Activated naive CD8-positive, alpha-beta T cell treated with anti-CD3 and anti-CD28 coated beads for 36 hours (primary cell): ENCODE results near the gene FHAD1. TPM values are rescaled to one million over a fixed set of nuclear protein-coding genes. Genes with fewer than 3 reads are reported as not detected.

Experiments
- DNase-seq: peaks from one replicate; pipeline ENCODE4 v3.0.0; 2021
- H3K27ac Mint-ChIP-seq: one replicate; pipeline ENCODE4 v1.8.0; 2022; ENCODE audit warnings: mild to moderate bottlenecking, moderate library complexity, mixed read lengths
- H3K27me3 Mint-ChIP-seq: one replicate; pipeline ENCODE4 v1.8.0; 2022; ENCODE audit warnings: mild to moderate bottlenecking, mixed read lengths
- H3K36me3 Mint-ChIP-seq: one replicate; pipeline ENCODE4 v1.8.0; 2021; ENCODE audit warnings: mild to moderate bottlenecking, mixed read lengths
- H3K4me1 Mint-ChIP-seq: one replicate; pipeline ENCODE4 v1.8.0; 2021; ENCODE audit warnings: mixed read lengths
- H3K4me3 Mint-ChIP-seq: one replicate; pipeline ENCODE4 v1.8.0; 2022; ENCODE audit warnings: mild to moderate bottlenecking, moderate library complexity, mixed read lengths
- H3K9me3 Mint-ChIP-seq: one replicate; pipeline ENCODE4 v1.8.0; 2022; ENCODE audit warnings: mixed read lengths
- total RNA-seq, 2 experiments: library from RNA; stranded (reverse); gene quantifications; one replicate each; pipeline ENCODE4 v1.2.3, GENCODE V29; 2021

FHAD1 gene
- total RNA-seq, 2 experiments from 2014 or later: 0.49 to 0.70 TPM

DNA sequence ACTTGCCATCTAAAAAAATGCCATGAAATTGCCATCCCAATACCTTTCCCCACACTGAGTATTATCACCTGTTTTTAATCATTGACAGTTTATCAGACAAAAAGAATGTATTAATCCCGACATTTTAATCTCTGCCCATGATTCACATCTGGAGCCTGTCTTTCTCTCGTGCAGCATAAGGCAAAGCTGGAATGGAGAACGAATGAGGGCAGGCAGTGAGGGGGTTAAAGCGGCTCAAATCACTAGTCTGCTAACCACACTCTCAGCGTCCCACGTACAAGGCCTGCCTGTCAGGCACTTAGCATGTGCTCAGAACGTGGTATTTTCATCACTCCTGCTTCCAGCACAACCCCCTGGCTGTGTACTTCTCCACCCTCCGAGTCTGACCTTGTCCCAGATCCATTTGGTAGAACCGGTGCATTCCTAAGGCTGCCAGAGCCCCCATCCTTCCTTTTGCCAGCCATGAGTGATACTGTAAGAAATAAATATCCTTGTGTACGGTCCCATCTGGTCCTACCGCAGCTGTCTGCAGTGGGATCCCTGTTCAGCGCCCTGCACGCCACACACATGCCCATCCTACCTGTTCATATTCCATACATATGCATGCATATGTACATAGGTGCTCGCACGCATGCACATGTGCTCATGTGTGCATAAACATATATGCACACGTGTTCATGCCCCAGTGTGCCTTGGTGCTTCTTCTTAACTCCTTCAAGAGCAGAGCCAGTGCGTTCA is 34.6 kb upstream of the FHAD1 start:
- H3K4me1 Mint-ChIP-seq: no peaks in the 10 kb centered on the region
- H3K4me3 Mint-ChIP-seq: no peak overlapping the region
- H3K36me3 Mint-ChIP-seq: no peaks in the 10 kb centered on the region
- H3K9me3 Mint-ChIP-seq: no peaks in the 10 kb centered on the region
- H3K27me3 Mint-ChIP-seq: peaks cover 15% of the 10 kb centered on the region
- no peak for DNase-seq
- H3K27ac Mint-ChIP-seq: no peak overlapping the region

DNA sequence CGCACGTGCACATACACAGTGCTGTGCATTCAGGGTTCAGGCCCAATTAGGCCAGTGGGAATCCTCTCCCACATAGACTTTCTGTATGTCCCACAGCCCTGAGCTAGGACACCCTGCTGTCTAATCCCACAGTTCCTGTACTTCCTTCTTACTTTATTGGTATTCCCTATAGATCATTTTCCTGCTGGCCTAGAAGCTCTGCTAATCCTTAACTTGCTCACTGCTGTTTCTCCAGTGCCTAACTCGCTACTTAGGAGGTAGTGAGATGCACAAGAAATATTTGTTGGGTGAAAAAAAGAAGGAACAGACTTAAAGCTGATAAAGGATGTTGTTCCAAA is 34.1 kb upstream of the FHAD1 start:
- Mint-ChIP-seq H3K27me3 (peaks cover 20% of the 10 kb centered on the region), H3K9me3 (no peaks in the 10 kb centered on the region), H3K4me1 (no peaks in the 10 kb centered on the region), H3K4me3 (no peak overlapping the region), H3K27ac (no peak overlapping the region), H3K36me3 (no peaks in the 10 kb centered on the region)
- no peak for DNase-seq

DNA sequence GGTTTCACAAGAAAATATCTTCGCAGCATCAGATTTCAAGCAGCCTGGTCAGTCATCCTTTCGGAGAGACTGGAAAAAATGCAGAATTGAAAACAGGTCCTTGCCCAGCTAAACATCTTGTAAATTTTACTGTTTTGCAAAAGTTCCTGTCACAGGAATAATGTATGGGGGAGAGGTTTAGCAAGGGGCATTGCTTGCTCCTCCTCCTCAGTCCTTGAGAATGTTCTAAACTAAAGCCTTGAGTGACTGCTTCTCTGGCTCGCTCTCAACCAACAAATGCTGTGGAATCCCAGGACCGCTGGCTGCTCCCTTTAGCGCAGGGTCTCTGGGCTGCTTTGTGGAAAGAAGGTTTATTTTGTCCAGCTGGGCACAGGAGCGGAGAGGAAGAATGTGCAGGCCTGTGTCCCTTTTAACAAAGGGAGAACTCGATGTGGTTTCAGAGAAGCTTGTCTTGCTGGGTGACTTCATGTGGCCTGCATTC is 33.6 kb upstream of the FHAD1 start:
- H3K4me3 Mint-ChIP-seq: no peak overlapping the region
- no peaks in the 10 kb centered on the region for H3K9me3 Mint-ChIP-seq
- H3K27ac Mint-ChIP-seq: no peak overlapping the region
- H3K36me3 Mint-ChIP-seq: no peaks in the 10 kb centered on the region
- no peaks in the 10 kb centered on the region for H3K4me1 Mint-ChIP-seq
- peaks cover 23% of the 10 kb centered on the region for H3K27me3 Mint-ChIP-seq
- no peak for DNase-seq

DNA sequence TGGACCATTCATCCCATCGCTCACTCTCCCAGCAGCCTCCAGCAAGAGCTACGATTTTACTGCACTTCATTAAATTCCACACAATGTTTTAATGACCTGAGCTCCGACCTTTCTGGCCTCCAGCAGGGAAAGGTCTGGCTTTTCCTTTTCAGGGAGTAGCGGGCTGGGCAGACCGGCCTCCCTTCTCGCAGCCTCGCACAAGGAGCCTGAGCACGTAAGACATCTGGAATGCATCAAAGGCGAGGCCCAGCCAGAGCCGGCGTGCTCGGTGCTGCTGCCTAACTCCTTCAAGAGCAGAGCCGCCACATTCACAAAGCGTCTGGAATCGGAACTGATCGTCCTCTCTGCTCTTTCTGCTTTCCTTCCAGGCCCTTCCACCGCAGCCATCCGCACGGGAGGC is 32.5 kb upstream of the FHAD1 start:
- DNase-seq: no peak
- Mint-ChIP-seq H3K27ac (no peak overlapping the region), H3K36me3 (no peaks in the 10 kb centered on the region), H3K9me3 (no peaks in the 10 kb centered on the region), H3K27me3 (peaks cover 29% of the 10 kb centered on the region), H3K4me3 (no peak overlapping the region), H3K4me1 (no peaks in the 10 kb centered on the region)

DNA sequence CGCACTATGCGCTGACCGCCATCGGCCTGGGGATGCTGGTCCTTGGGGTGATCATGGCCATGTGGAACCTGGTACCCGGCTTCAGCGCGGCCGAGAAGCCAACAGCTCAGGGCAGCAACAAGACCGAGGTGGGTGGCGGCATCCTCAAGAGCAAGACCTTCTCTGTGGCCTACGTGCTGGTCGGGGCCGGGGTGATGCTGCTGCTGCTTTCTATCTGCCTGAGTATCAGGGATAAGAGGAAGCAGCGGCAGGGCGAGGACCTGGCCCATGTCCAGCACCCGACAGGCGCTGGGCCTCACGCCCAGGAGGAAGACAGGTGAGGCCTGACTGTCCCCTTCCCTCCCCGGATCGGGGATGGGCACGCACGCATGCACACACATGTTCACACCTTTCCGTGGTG is 31.9 kb upstream of the FHAD1 start:
- H3K27ac Mint-ChIP-seq: no peak overlapping the region
- no peaks in the 10 kb centered on the region for H3K36me3 Mint-ChIP-seq
- peaks cover 29% of the 10 kb centered on the region for H3K27me3 Mint-ChIP-seq
- DNase-seq: no peak
- no peaks in the 10 kb centered on the region for H3K4me1 Mint-ChIP-seq
- no peak overlapping the region for H3K4me3 Mint-ChIP-seq
- H3K9me3 Mint-ChIP-seq: no peaks in the 10 kb centered on the region

DNA sequence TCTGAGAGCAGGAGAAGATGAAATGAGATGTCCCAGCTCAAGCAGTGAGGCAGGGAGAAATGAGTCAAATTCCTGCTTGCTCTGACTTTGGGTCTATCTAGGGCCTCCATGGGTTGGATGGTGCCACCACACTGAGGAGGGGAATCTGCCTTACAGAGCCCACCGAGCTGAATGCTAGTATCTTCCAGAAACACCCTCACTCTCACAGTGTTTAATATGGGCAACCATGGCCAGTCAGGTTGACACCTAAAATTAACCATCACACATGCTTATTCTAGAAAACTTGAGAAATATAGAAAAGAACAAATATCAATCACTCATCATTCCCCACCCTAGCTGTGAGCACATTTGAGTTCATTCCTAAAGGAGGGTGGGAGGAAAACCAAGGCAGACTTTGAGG is 29.4 kb upstream of the FHAD1 start:
- peaks cover 39% of the 10 kb centered on the region for H3K27me3 Mint-ChIP-seq
- H3K9me3 Mint-ChIP-seq: no peaks in the 10 kb centered on the region
- DNase-seq: no peak
- no peaks in the 10 kb centered on the region for H3K36me3 Mint-ChIP-seq
- H3K4me1 Mint-ChIP-seq: no peaks in the 10 kb centered on the region
- H3K27ac Mint-ChIP-seq: no peak overlapping the region
- H3K4me3 Mint-ChIP-seq: no peak overlapping the region

DNA sequence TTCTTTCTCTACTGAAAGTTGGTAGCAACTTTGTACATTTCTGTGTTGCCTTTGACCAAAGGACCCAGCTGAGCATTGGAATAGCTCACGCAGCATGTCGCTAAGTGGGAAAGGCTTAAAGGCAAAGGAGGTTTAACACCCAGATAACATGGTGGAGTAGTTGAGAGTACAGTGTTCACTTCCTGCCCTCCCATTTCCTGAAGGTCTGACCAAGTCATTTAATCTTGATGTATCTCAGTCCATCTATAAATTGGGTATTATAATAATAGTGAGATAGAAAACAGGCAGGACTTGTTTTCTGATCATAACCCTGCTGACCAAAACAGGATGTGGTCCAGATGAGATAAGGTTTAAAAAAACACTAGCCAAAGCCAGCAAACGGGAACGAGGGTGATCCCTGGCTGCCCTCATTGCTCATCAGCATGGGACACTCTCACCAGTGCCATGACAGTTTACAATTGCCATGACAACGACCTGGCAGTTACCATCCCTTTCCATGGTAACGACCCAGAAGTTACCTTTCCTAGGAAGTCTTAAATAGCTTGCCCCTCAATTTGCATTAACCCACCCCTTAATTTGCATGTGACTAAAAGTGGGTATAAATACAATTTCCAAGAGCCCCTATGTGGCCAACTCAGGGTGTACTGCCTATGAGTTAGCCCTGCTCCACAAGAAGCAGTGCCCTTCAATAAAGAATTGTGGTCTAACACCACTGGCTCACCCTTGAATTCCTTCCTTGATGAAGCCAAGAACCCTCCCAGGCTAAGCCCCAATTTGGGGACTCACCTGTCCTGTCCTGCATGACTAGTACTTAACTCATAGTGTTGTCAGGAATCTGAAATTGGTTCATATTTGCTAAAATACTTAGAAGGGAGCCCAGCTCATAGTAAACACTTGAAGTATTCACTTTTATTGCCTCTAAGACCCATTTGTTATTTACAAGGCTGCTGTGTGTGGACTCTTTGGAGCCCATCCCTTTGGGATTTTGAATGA is 28.4 kb upstream of the FHAD1 start:
- DNase-seq: no peak
- H3K27ac Mint-ChIP-seq: no peak overlapping the region
- H3K9me3 Mint-ChIP-seq: no peaks in the 10 kb centered on the region
- H3K4me3 Mint-ChIP-seq: no peak overlapping the region
- no peaks in the 10 kb centered on the region for H3K36me3 Mint-ChIP-seq
- H3K27me3 Mint-ChIP-seq: peaks cover 35% of the 10 kb centered on the region
- no peaks in the 10 kb centered on the region for H3K4me1 Mint-ChIP-seq

DNA sequence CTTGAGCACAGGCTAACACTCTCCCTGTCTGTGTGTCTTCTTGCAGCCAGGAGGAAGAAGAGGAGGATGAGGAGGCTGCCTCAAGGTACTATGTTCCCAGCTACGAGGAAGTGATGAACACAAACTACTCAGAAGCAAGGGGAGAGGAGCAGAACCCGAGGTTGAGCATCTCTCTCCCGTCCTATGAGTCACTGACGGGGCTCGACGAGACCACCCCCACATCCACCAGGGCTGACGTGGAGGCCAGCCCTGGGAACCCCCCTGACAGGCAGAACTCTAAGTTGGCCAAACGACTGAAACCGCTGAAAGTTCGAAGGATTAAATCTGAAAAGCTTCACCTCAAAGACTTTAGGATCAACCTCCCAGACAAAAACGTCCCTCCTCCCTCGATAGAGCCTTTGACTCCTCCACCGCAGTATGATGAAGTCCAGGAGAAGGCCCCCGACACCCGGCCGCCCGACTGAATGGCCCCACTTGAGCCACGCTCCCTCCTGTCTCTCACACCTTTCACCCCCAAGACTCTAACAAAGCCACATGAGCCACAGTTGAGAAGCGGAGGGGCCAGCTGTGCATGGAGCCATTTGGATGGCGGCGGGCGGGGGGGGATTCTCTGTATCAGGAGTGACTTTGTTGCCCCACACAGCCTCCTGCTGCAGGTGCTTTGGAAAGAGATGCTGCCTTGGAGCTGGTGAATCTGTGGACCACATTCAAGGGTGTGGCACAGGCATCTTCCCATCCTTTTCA is 27.6 kb upstream of the FHAD1 start:
- peaks cover 35% of the 10 kb centered on the region for H3K27me3 Mint-ChIP-seq
- DNase-seq: no peak
- H3K4me3 Mint-ChIP-seq: no peak overlapping the region
- H3K27ac Mint-ChIP-seq: no peak overlapping the region
- no peaks in the 10 kb centered on the region for H3K36me3 Mint-ChIP-seq
- H3K9me3 Mint-ChIP-seq: no peaks in the 10 kb centered on the region
- H3K4me1 Mint-ChIP-seq: peaks cover 2% of the 10 kb centered on the region

DNA sequence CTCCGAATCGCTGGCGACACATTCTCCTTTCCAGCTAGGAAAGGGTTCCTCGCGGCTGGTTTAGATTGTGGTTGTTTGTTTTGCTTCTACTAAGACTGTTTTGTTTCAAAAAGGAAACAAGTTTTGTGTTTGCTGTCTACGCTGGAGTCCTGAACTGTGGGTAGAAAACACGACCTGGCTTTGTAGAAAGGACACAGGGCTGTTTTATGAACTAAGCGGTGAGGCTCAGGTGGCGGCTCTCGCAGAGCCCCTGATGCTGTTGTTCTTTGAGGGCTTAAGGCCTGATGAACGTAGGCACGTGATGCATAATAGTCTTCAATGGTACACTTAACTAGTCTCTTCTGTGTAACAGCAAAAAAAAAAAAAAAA is 27.0 kb upstream of the FHAD1 start:
- Mint-ChIP-seq H3K4me3 (no peak overlapping the region), H3K27ac (no peak overlapping the region)

DNA sequence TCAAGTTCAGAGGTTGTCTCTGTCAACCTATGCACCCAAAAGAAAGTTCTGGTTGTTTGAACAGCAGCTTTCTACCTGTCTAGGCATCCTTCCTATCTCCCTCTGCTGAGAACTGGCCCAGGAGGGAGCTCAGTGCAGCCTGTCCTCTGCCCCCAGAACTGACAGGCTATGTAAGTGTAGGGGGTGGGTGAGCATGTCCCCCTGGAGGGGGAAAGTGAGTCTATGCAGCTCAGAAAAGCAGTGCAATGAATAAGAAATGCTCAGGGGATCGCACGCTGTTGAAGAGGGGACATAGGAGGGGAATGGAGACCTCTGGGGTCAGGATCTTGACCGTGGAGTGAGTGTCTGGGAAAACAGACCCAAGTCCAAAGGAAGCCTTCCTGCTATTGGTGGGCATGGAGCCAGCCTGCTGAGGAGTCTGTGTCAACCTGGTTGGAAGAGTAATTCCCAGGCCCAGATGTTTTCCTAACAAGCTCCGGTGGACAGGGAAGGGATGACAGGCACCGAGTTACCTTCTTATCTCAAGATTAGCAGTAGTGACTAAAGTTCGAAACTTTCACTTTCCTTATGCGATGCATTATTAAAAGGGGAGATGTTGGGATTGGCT is 26.1 kb upstream of the FHAD1 start:
- DNase-seq: no peak
- Mint-ChIP-seq H3K36me3 (no peaks in the 10 kb centered on the region), H3K9me3 (no peaks in the 10 kb centered on the region), H3K4me3 (no peak overlapping the region), H3K4me1 (peaks cover 2% of the 10 kb centered on the region), H3K27me3 (peaks cover 41% of the 10 kb centered on the region), H3K27ac (no peak overlapping the region)

More for the DNA sequence above, 27.0 kb upstream of the FHAD1 start:
- Mint-ChIP-seq H3K9me3 (no peaks in the 10 kb centered on the region), H3K4me1 (peaks cover 2% of the 10 kb centered on the region), H3K27me3 (peaks cover 40% of the 10 kb centered on the region), H3K36me3 (no peaks in the 10 kb centered on the region)
- no peak for DNase-seq

DNA sequence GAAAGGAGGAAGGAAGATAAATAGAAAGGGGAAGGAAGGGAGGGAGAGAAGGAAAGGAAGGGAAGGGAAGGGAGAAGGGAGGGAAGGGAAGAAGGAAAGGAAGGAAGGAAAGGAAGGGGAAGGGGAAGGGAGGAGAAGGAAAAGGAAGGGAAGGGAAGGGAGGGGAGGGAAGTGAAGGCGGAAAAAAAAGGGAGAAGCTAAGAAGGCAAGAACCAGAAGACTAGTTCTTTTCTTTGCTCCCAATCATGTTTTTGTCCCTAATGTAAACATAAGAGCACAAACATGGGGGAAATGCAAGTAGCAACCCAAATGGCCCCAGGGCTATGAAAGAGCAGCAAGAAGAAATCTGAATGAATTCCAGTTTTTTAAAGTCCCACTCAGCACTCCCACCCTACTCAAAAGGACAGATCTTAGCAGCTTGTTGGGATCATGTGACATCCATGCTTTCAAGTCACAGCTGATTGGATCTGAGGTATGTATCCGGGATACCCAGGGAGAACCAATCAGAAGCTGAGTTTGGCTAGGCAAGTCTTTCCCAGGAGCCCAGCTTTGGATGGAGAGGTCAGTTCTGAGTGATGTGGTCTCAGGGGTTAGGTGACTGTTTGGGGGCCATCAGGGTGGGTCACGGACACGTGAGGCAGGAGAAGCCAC is 24.2 kb upstream of the FHAD1 start:
- H3K4me3 Mint-ChIP-seq: no peak overlapping the region
- H3K9me3 Mint-ChIP-seq: no peaks in the 10 kb centered on the region
- peaks cover 32% of the 10 kb centered on the region for H3K27me3 Mint-ChIP-seq
- DNase-seq: no peak
- no peaks in the 10 kb centered on the region for H3K36me3 Mint-ChIP-seq
- H3K4me1 Mint-ChIP-seq: peaks cover 2% of the 10 kb centered on the region
- no peak overlapping the region for H3K27ac Mint-ChIP-seq

DNA sequence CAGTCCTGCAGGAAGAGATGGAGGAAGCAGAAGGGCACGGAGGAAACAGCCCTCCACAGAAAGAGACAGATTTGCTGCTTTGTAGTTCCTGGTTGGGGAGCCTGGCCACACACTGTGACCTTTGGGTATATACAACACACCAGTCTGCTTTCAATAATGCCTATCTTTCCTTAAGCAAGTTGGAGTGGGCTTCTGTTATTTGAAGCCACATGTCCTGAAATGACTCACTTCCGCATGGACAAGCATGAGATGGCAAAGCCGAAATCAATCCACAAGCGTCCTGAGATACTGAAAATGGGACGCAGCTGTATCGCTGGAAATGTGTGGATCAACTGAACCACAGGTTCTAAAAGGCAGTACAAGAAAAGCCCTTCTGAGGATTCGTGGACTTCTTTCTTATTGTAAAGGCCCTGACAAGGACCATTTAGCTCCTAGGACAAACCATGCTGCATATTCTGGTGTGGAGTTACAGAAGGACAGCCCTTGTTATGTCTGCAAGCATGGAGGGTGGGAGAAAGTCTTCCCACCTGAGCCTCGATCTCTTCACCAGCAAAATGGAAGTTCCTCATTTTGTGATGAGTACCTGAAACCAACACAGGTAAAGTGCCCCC is 22.7 kb upstream of the FHAD1 start:
- H3K9me3 Mint-ChIP-seq: no peaks in the 10 kb centered on the region
- no peak overlapping the region for H3K27ac Mint-ChIP-seq
- H3K4me1 Mint-ChIP-seq: peaks cover 2% of the 10 kb centered on the region
- H3K36me3 Mint-ChIP-seq: no peaks in the 10 kb centered on the region
- peaks cover 21% of the 10 kb centered on the region for H3K27me3 Mint-ChIP-seq
- H3K4me3 Mint-ChIP-seq: no peak overlapping the region
- no peak for DNase-seq

DNA sequence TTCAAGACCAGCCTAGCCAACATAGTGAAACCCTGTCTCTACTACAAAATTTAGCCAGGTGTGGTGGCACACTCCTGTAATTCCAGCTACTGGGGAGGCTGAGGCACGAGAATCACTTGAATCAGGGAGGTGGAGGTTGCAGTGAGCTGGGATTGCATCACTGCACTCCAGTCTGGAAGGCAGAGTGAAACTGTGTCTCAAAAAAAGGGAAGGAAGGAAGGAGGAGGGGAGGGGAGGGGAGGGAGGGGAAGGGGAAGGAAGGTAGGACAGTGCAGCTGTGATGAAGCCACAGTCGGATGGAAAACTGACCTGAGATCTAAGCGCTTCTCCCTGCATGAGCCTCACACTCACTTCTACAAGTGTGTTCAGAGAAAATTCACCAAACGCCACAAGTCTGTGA is 22.0 kb upstream of the FHAD1 start:
- no peak overlapping the region for H3K4me3 Mint-ChIP-seq
- peaks cover 6% of the 10 kb centered on the region for H3K4me1 Mint-ChIP-seq
- DNase-seq: no peak
- no peaks in the 10 kb centered on the region for H3K36me3 Mint-ChIP-seq
- no peaks in the 10 kb centered on the region for H3K9me3 Mint-ChIP-seq
- peaks cover 22% of the 10 kb centered on the region for H3K27me3 Mint-ChIP-seq
- no peak overlapping the region for H3K27ac Mint-ChIP-seq

DNA sequence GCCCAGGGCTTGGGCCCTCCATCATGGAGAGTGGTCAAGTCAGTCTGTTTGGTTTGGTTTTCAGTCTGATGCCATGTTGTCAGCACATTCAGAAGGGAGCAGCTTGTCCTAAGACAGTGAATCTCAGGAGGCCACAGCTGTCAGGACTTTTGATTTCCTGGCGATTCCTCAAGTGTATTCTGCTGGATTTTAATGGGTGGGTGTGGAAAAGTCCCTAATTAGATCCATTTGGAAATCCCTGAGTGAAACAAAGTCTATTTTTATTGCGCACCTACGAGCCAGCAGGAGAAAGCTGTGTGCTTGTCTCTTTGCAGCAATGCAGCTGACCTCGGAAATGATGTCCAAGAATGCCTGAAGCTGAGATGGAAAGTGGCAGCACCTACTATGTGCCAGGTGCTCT is 21.6 kb upstream of the FHAD1 start:
- H3K27me3 Mint-ChIP-seq: peaks cover 21% of the 10 kb centered on the region
- H3K27ac Mint-ChIP-seq: no peak overlapping the region

More for the DNA sequence above, 21.6 kb upstream of the FHAD1 start:
- DNase-seq: no peak
- H3K4me1 Mint-ChIP-seq: peaks cover 8% of the 10 kb centered on the region
- no peak overlapping the region for H3K4me3 Mint-ChIP-seq
- no peaks in the 10 kb centered on the region for H3K9me3 Mint-ChIP-seq
- H3K36me3 Mint-ChIP-seq: no peaks in the 10 kb centered on the region
